ENCODE measurements around the gene DIP2A. TPM values are rescaled to one million over a fixed set of nuclear protein-coding genes. Genes with fewer than 3 reads are reported as not detected.

DIP2A gene
- total and polyA plus RNA-seq, 2 of the 13 experiments (the other 11 are each of a cell fraction or from before 2014, with no cell fraction given) = 18.5 to 37.6 TPM

GRCh38 chr21:46551636-46552241, 93.0 kb downstream of the DIP2A start:
- no peak overlapping the region for H3K9ac ChIP-seq (ENCODE audit: insufficient read depth, low read depth, low read length)
- in situ Hi-C loops (cut with HindIII; ENCODE audit: extremely low pct_ligation_motif_present, low pct_unique_long_range_greater_than_20kb) (no loop called here), intact Hi-C loops (cut with micrococcal nuclease; ENCODE audit: unreplicated experiment) (no loop called here)
- TF ChIP-seq ZNF839 (CRISPR knock-in tag; IDR thresholded peaks at IDR 0.05; ENCODE audit: borderline replicate concordance) = no peak
- no peaks in the 10 kb centered on the region for H3K27me3 ChIP-seq (ENCODE audit: control insufficient read depth in 1 of 2, insufficient read depth in 2 of 2, low read length in 2 of 2)
- FAIRE-seq (no peak), DNase-seq (ENCODE audit: low spot score) (no peak), ATAC-seq (no peak)
- WGBS (ENCODE audit: low lambda C conversion rate) = 98% methylated on average over 14 of the region's 24 CpGs
- H4K20me1 ChIP-seq (ENCODE audit: insufficient read depth, low read length) = no peaks in the 10 kb centered on the region
- ChIA-PET POLR2A (interaction anchor here (0.6 kb wide), 1 partner anchor 60 kb away, joined by 3 read pairs; no protein-coding TSS in a partner anchor), CTCF (ENCODE audit: low intra/inter-chr PET ratio, low total read pairs) (no interaction called here)
- H3K4me1 ChIP-seq (ENCODE audit: insufficient read depth, low read length) = no peaks in the 10 kb centered on the region
- no peaks in the 10 kb centered on the region for H3K79me2 ChIP-seq (ENCODE audit: insufficient read depth, low read length)
- no peak overlapping the region for H2AFZ ChIP-seq (ENCODE audit: low read length)
- H3K27ac ChIP-seq (ENCODE audit: extremely low read length, insufficient read depth, low read length) = no peak overlapping the region
- H3K4me2 ChIP-seq (ENCODE audit: low read depth, low read length) = no peak overlapping the region
- no TSS peak for BruUV-seq (replicated peaks)
- no peak overlapping the region for H3K4me3 ChIP-seq (replicated peaks in 1 of 3; ENCODE audit: insufficient read depth in 1 of 3, low read depth in 2 of 3, low read length in 3 of 3)
- H3K9me3 ChIP-seq (ENCODE audit: low read length) = no peaks in the 10 kb centered on the region
- peaks cover 8 to 29% of the 10 kb centered on the region in 2 experiments; a peak in 4 of 5 replicates for H3K36me3 ChIP-seq (replicated peaks in 1 of 2; ENCODE audit: control insufficient read depth in 1 of 2, insufficient read depth in 2 of 2, low read length in 2 of 2)

GRCh38 chr21:46552274-46552673, 93.6 kb downstream of the DIP2A start:
- FAIRE-seq (no peak), DNase-seq (ENCODE audit: low spot score) (no peak), ATAC-seq (no peak)
- no peak for TF ChIP-seq ZNF749 (CRISPR knock-in tag; IDR thresholded peaks at IDR 0.05; ENCODE audit: borderline replicate concordance)
- no peak for TF ChIP-seq ZNF432 (CRISPR knock-in tag; IDR thresholded peaks at IDR 0.05; ENCODE audit: borderline replicate concordance)
- TF ChIP-seq NCOR1 (IDR thresholded peaks at IDR 0.05; ENCODE audit: borderline replicate concordance, low read length) = no peak
- no peak for TF ChIP-seq ZNF30 (CRISPR knock-in tag; IDR thresholded peaks at IDR 0.05)
- TF ChIP-seq, protein P1, sequence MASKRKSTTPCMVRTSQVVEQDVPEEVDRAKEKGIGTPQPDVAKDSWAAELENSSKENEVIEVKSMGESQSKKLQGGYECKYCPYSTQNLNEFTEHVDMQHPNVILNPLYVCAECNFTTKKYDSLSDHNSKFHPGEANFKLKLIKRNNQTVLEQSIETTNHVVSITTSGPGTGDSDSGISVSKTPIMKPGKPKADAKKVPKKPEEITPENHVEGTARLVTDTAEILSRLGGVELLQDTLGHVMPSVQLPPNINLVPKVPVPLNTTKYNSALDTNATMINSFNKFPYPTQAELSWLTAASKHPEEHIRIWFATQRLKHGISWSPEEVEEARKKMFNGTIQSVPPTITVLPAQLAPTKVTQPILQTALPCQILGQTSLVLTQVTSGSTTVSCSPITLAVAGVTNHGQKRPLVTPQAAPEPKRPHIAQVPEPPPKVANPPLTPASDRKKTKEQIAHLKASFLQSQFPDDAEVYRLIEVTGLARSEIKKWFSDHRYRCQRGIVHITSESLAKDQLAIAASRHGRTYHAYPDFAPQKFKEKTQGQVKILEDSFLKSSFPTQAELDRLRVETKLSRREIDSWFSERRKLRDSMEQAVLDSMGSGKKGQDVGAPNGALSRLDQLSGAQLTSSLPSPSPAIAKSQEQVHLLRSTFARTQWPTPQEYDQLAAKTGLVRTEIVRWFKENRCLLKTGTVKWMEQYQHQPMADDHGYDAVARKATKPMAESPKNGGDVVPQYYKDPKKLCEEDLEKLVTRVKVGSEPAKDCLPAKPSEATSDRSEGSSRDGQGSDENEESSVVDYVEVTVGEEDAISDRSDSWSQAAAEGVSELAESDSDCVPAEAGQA (IDR thresholded peaks at IDR 0.05; ENCODE audit: low read depth) = no peak
- TF ChIP-seq, protein P1 (CRISPR knock-in tag; IDR thresholded peaks at IDR 0.05; ENCODE audit: borderline replicate concordance) = no peak
- no peak for TF ChIP-seq HIVEP1 (CRISPR knock-in tag; IDR thresholded peaks at IDR 0.05)
- no peak for TF ChIP-seq MLLT10 (CRISPR knock-in tag; IDR thresholded peaks at IDR 0.05)
- no peak for TF ChIP-seq ATF7-NPFF (CRISPR knock-in tag; IDR thresholded peaks at IDR 0.05; ENCODE audit: low read depth)
- no peak for TF ChIP-seq ZEB1 (IDR thresholded peaks at IDR 0.05; ENCODE audit: insufficient replicate concordance, low read depth)
- TF ChIP-seq ATAD3A (CRISPR knock-in tag; IDR thresholded peaks at IDR 0.05) = no peak
- WGBS (ENCODE audit: low lambda C conversion rate) = 93% methylated on average over 5 of the region's 5 CpGs
- POLR2A ChIA-PET = no interaction called here
- intact Hi-C loops (cut with micrococcal nuclease; ENCODE audit: unreplicated experiment) (no loop called here), in situ Hi-C loops (cut with HindIII; ENCODE audit: extremely low pct_ligation_motif_present, low pct_unique_long_range_greater_than_20kb) (no loop called here)
- Histone ChIP-seq H3K4me2 (ENCODE audit: low read depth, low read length) (no peak overlapping the region), H3K27ac (ENCODE audit: extremely low read length, insufficient read depth, low read length) (no peak overlapping the region), H3K79me2 (ENCODE audit: insufficient read depth, low read length) (no peaks in the 10 kb centered on the region), H3K4me3 (replicated peaks in 1 of 3; ENCODE audit: insufficient read depth in 1 of 3, low read depth in 2 of 3, low read length in 3 of 3) (no peak overlapping the region), H4K20me1 (ENCODE audit: insufficient read depth, low read length) (no peaks in the 10 kb centered on the region), H3K9me3 (ENCODE audit: low read length) (no peaks in the 10 kb centered on the region), H3K9ac (ENCODE audit: insufficient read depth, low read depth, low read length) (no peak overlapping the region), H3K27me3 (ENCODE audit: control insufficient read depth in 1 of 2, insufficient read depth in 2 of 2, low read length in 2 of 2) (no peaks in the 10 kb centered on the region), H3K36me3 (replicated peaks in 1 of 2; ENCODE audit: control insufficient read depth in 1 of 2, insufficient read depth in 2 of 2, low read length in 2 of 2) (peaks cover 6 to 24% of the 10 kb centered on the region in 2 experiments; a peak in 4 of 5 replicates), H3K4me1 (ENCODE audit: insufficient read depth, low read length) (no peaks in the 10 kb centered on the region), H2AFZ (ENCODE audit: low read length) (no peak overlapping the region)
- CTCF ChIA-PET (ENCODE audit: low intra/inter-chr PET ratio, low total read pairs) = no interaction called here
- BruUV-seq (replicated peaks) = TSS peak; percentile 28

All from HepG2 (cell line).